HG02610 (cell line): ENCODE data around the gene MCM3AP.
"Not testable (repeated sequence)": the region's sequence is repeated elsewhere in the genome, so short reads cannot be mapped to it uniquely, and the experiment has no call there.

Experiments used
- ATAC-seq: cut with Tn5 transposase; IDR thresholded peaks from one replicate; pipeline ENCODE4 v1.9.1; 2021; ENCODE audit warnings: mild to moderate bottlenecking, moderate library complexity; ENCODE audit not compliant: unreplicated experiment

MCM3AP gene

GRCh38 chr21:46207006-46207919 is 78.1 kb downstream of the MCM3AP start:
- no peak for ATAC-seq

- ATAC-seq: no peak
Observed at GRCh38 chr21:46206163-46207005, 79.0 kb downstream of the MCM3AP start.

- ATAC-seq: no peak
Observed at GRCh38 chr21:46205766-46206162, 79.6 kb downstream of the MCM3AP start.

- no peak for ATAC-seq
Observed at GRCh38 chr21:46205166-46205565, 80.2 kb downstream of the MCM3AP start.

- ATAC-seq: no peak
Observed at GRCh38 chr21:46203203-46203600, 82.2 kb downstream of the MCM3AP start.

GRCh38 chr21:46202592-46203202 is 82.7 kb downstream of the MCM3AP start:
- ATAC-seq: no peak

- ATAC-seq: not testable (repeated sequence)
Observed at GRCh38 chr21:46200877-46201803, 84.3 kb downstream of the MCM3AP start.

GRCh38 chr21:46199436-46200373 is 85.7 kb downstream of the MCM3AP start:
- no peak for ATAC-seq

GRCh38 chr21:46196733-46197132 is 88.7 kb downstream of the MCM3AP start:
- ATAC-seq: no peak

- ATAC-seq: no peak
Observed at GRCh38 chr21:46195595-46196195, 89.7 kb downstream of the MCM3AP start.

- no peak for ATAC-seq
Observed at GRCh38 chr21:46194374-46195334, 90.8 kb downstream of the MCM3AP start.

- ATAC-seq: no peak
Observed at GRCh38 chr21:46193829-46194373, 91.5 kb downstream of the MCM3AP start.

GRCh38 chr21:46191686-46192575 is 93.5 kb downstream of the MCM3AP start:
- ATAC-seq: no peak

- ATAC-seq: no peak
Observed at GRCh38 chr21:46191257-46191685, 94.1 kb downstream of the MCM3AP start.

- ATAC-seq: no peak
Observed at GRCh38 chr21:46190491-46191131, 94.8 kb downstream of the MCM3AP start.

- ATAC-seq: no peak
Observed at GRCh38 chr21:46189959-46190490, 95.4 kb downstream of the MCM3AP start.
